IgD-negative memory B cell (primary cell): Measurements from ENCODE around the gene FOXO3. TPM values are rescaled to one million over a fixed set of nuclear protein-coding genes. Genes with fewer than 3 reads are reported as not detected.

ENCODE experiments used
- H3K27ac Mint-ChIP-seq, 3 donors: one replicate each; pipeline ENCODE4 v1.8.0; 2020 to 2022; ENCODE audit warnings: mild to moderate bottlenecking in 3 of 3, mixed read lengths in 3 of 3, moderate library complexity in 1 of 3
- H3K27me3 Mint-ChIP-seq: one replicate; pipeline ENCODE4 v1.8.0; 2021; ENCODE audit warnings: mixed read lengths
- H3K36me3 Mint-ChIP-seq: one replicate; pipeline ENCODE4 v1.8.0; 2020; ENCODE audit warnings: mild to moderate bottlenecking, mixed read lengths
- H3K4me1 Mint-ChIP-seq, 3 donors: one replicate each; pipeline ENCODE4 v1.8.0; 2020 to 2022; ENCODE audit warnings: mixed read lengths in 3 of 3, mild to moderate bottlenecking in 1 of 3
- H3K4me3 Mint-ChIP-seq, 4 donors: one replicate each; pipeline ENCODE4 v1.8.0; 2020 to 2022; ENCODE audit warnings: mild to moderate bottlenecking in 4 of 4, mixed read lengths in 4 of 4, moderate library complexity in 3 of 4
- H3K9me3 Mint-ChIP-seq, 3 donors: one replicate each; pipeline ENCODE4 v1.8.0; 2020 to 2021; ENCODE audit warnings: mixed read lengths in 3 of 3, mild to moderate bottlenecking in 1 of 3
- polyA plus RNA-seq: library from polyadenylated mRNA; unstranded; fragments of 300-500 nt; fragmentation: Illumina TruSeq; gene quantifications from one replicate; pipeline ENCODE4 v1.2.3, GENCODE V29; 2021

FOXO3 gene
- polyA plus RNA-seq, 1 donor from 2014 or later = 15.5 TPM

- H3K4me1 Mint-ChIP-seq = peaks cover 56 to 73% (median 67%) of the 10 kb centered on the region in 3 donors
- peak overlapping the region; percentile 18 to 51 (median 31) for H3K27ac Mint-ChIP-seq
- peak overlapping the region in 2 of 4 donors; percentile 69 to 72 for H3K4me3 Mint-ChIP-seq
- no peaks in the 10 kb centered on the region for H3K36me3 Mint-ChIP-seq
- no peaks in the 10 kb centered on the region for H3K9me3 Mint-ChIP-seq
- H3K27me3 Mint-ChIP-seq = peaks cover 2% of the 10 kb centered on the region
Observed at GRCh38 chr6:108591040-108591816, 30.5 kb downstream of the FOXO3 start.

GRCh38 chr6:108592371-108593337, 31.9 kb downstream of the FOXO3 start:
- Mint-ChIP-seq H3K36me3 (no peaks in the 10 kb centered on the region), H3K27me3 (peaks cover 2% of the 10 kb centered on the region), H3K27ac (peak overlapping the region; percentile 18 to 79 (median 65)), H3K4me3 (peak overlapping the region in 2 of 4 donors; percentile 50 to 73), H3K4me1 (peaks cover 55 to 71% (median 69%) of the 10 kb centered on the region in 3 donors), H3K9me3 (peaks cover 0 to 1% (median 0%) of the 10 kb centered on the region in 3 donors)

GRCh38 chr6:108594151-108594550, 33.4 kb downstream of the FOXO3 start:
- peaks cover 53 to 71% (median 62%) of the 10 kb centered on the region in 3 donors for H3K4me1 Mint-ChIP-seq
- H3K36me3 Mint-ChIP-seq = no peaks in the 10 kb centered on the region
- H3K27me3 Mint-ChIP-seq = peaks cover 2% of the 10 kb centered on the region
- H3K4me3 Mint-ChIP-seq = peak overlapping the region in 1 of 4 donors; percentile 28
- H3K9me3 Mint-ChIP-seq = peaks cover 0 to 1% (median 0%) of the 10 kb centered on the region in 3 donors
- no peak overlapping the region for H3K27ac Mint-ChIP-seq

- Mint-ChIP-seq H3K4me3 (no peak overlapping the region), H3K36me3 (no peaks in the 10 kb centered on the region), H3K27me3 (peaks cover 2% of the 10 kb centered on the region), H3K9me3 (peaks cover 0 to 1% (median 0%) of the 10 kb centered on the region in 3 donors), H3K4me1 (peaks cover 51 to 71% (median 57%) of the 10 kb centered on the region in 3 donors), H3K27ac (peak overlapping the region in 1 of 3 donors; percentile 25)
Observed at GRCh38 chr6:108594640-108595039, 33.9 kb downstream of the FOXO3 start.

GRCh38 chr6:108596956-108597355, 36.2 kb downstream of the FOXO3 start:
- Mint-ChIP-seq H3K27ac (no peak overlapping the region), H3K27me3 (peaks cover 2% of the 10 kb centered on the region), H3K4me3 (no peak overlapping the region), H3K36me3 (peaks cover 2% of the 10 kb centered on the region), H3K9me3 (peaks cover 0 to 1% (median 0%) of the 10 kb centered on the region in 3 donors), H3K4me1 (peaks cover 39 to 63% (median 46%) of the 10 kb centered on the region in 3 donors)

GRCh38 chr6:108597572-108598304, 37.0 kb downstream of the FOXO3 start:
- Mint-ChIP-seq H3K27ac (no peak overlapping the region), H3K4me3 (peak overlapping the region in 2 of 4 donors; percentile 37 to 77), H3K27me3 (peaks cover 2% of the 10 kb centered on the region), H3K36me3 (peaks cover 5% of the 10 kb centered on the region), H3K9me3 (peaks cover 0 to 1% (median 0%) of the 10 kb centered on the region in 3 donors), H3K4me1 (peaks cover 31 to 55% (median 38%) of the 10 kb centered on the region in 3 donors)

- peaks cover 0 to 1% (median 0%) of the 10 kb centered on the region in 3 donors for H3K9me3 Mint-ChIP-seq
- no peaks in the 10 kb centered on the region for H3K27me3 Mint-ChIP-seq
- H3K4me3 Mint-ChIP-seq = peak overlapping the region in 2 of 4 donors; percentile 37 to 77
- H3K4me1 Mint-ChIP-seq = peaks cover 27 to 49% (median 33%) of the 10 kb centered on the region in 3 donors
- H3K27ac Mint-ChIP-seq = peak overlapping the region in 1 of 3 donors; percentile 53
- peaks cover 5% of the 10 kb centered on the region for H3K36me3 Mint-ChIP-seq
Observed at GRCh38 chr6:108598305-108598863, 37.7 kb downstream of the FOXO3 start.

- no peaks in the 10 kb centered on the region for H3K27me3 Mint-ChIP-seq
- peaks cover 11 to 32% (median 12%) of the 10 kb centered on the region in 3 donors for H3K4me1 Mint-ChIP-seq
- peaks cover 5% of the 10 kb centered on the region for H3K36me3 Mint-ChIP-seq
- H3K27ac Mint-ChIP-seq = no peak overlapping the region
- no peak overlapping the region for H3K4me3 Mint-ChIP-seq
- no peaks in the 10 kb centered on the region for H3K9me3 Mint-ChIP-seq
Observed at GRCh38 chr6:108604156-108604555, 43.4 kb downstream of the FOXO3 start.

GRCh38 chr6:108606250-108606690, 45.6 kb downstream of the FOXO3 start:
- H3K36me3 Mint-ChIP-seq = peaks cover 5% of the 10 kb centered on the region
- no peak overlapping the region for H3K27ac Mint-ChIP-seq
- H3K27me3 Mint-ChIP-seq = no peaks in the 10 kb centered on the region
- no peak overlapping the region for H3K4me3 Mint-ChIP-seq
- no peaks in the 10 kb centered on the region for H3K9me3 Mint-ChIP-seq
- H3K4me1 Mint-ChIP-seq = peaks cover 14 to 40% (median 14%) of the 10 kb centered on the region in 3 donors

- H3K27ac Mint-ChIP-seq = no peak overlapping the region
- H3K4me1 Mint-ChIP-seq = peaks cover 14 to 44% (median 16%) of the 10 kb centered on the region in 3 donors
- peaks cover 7% of the 10 kb centered on the region for H3K36me3 Mint-ChIP-seq
- H3K4me3 Mint-ChIP-seq = no peak overlapping the region
- H3K9me3 Mint-ChIP-seq = peaks cover 0 to 3% (median 2%) of the 10 kb centered on the region in 3 donors
- no peaks in the 10 kb centered on the region for H3K27me3 Mint-ChIP-seq
Observed at GRCh38 chr6:108608453-108609275, 47.9 kb downstream of the FOXO3 start.

- H3K4me3 Mint-ChIP-seq = no peak overlapping the region
- peaks cover 7% of the 10 kb centered on the region for H3K36me3 Mint-ChIP-seq
- no peak overlapping the region for H3K27ac Mint-ChIP-seq
- H3K4me1 Mint-ChIP-seq = peaks cover 16 to 46% (median 17%) of the 10 kb centered on the region in 3 donors
- H3K9me3 Mint-ChIP-seq = peaks cover 0 to 3% (median 2%) of the 10 kb centered on the region in 3 donors
- no peaks in the 10 kb centered on the region for H3K27me3 Mint-ChIP-seq
Observed at GRCh38 chr6:108609276-108609769, 48.6 kb downstream of the FOXO3 start.

GRCh38 chr6:108610270-108610839, 49.6 kb downstream of the FOXO3 start:
- Mint-ChIP-seq H3K9me3 (peaks cover 0 to 3% (median 2%) of the 10 kb centered on the region in 3 donors), H3K36me3 (peaks cover 7% of the 10 kb centered on the region), H3K4me3 (no peak overlapping the region), H3K27me3 (no peaks in the 10 kb centered on the region), H3K4me1 (peaks cover 16 to 52% (median 20%) of the 10 kb centered on the region in 3 donors), H3K27ac (no peak overlapping the region)
